HFFc6 (cell line): Measurements from ENCODE around the gene BRCA2. TPM values are rescaled to one million over a fixed set of nuclear protein-coding genes. Genes with fewer than 3 reads are reported as not detected.

Experiments used
- DNase-seq: peaks from one replicate; pipeline ENCODE4 v3.0.0-alpha.2; 2018
- H3K27ac Mint-ChIP-seq: 2 replicates; pipeline ENCODE4 v1.8.0; 2020; ENCODE audit warnings: mild to moderate bottlenecking, mixed read lengths
- H3K27me3 Mint-ChIP-seq: 2 replicates; pipeline ENCODE4 v1.8.0; 2021; ENCODE audit warnings: mild to moderate bottlenecking, moderate library complexity, mixed read lengths; ENCODE audit not compliant: insufficient read depth
- H3K36me3 Mint-ChIP-seq: 2 replicates; pipeline ENCODE4 v1.8.0; 2021; ENCODE audit warnings: low read depth, mixed read lengths
- H3K4me1 Mint-ChIP-seq: 2 replicates; pipeline ENCODE4 v1.8.0; 2020; ENCODE audit warnings: low read depth, mixed read lengths
- H3K4me3 Mint-ChIP-seq: 2 replicates; pipeline ENCODE4 v1.8.0; 2020; ENCODE audit warnings: mild to moderate bottlenecking, moderate library complexity, mixed read lengths
- H3K9me3 Mint-ChIP-seq: 2 replicates; pipeline ENCODE4 v1.8.0; 2020; ENCODE audit warnings: mild to moderate bottlenecking, mixed read lengths
- total RNA-seq, 6 experiments: library from RNA; stranded (reverse); fragmentation: NEBNext Ultra II Directional; extraction: Animal tissue kit (Norgen Biotek cat#: 25700); gene quantifications; 2 replicates in 1 of 6; 3 replicates in 5 of 6; pipeline ENCODE4 v1.2.3, GENCODE V29; 2021
- TF ChIP-seq, protein P1 (sequence below): fragments of 200-600 bp; sonication (generic); IDR thresholded peaks from 2 replicates; pipeline ENCODE4 v1.5.0; 2021; ENCODE audit warnings: antibody characterized with exemption, mild to moderate bottlenecking

The BRCA2 gene
- total RNA-seq, 6 experiments from 2014 or later = 4.0 to 8.4 (median 8.2) TPM

- H3K27ac Mint-ChIP-seq = no peak overlapping the region
- peaks cover 13% of the 10 kb centered on the region for H3K36me3 Mint-ChIP-seq
- H3K4me1 Mint-ChIP-seq = peaks cover 15% of the 10 kb centered on the region
- DNase-seq = no peak
- no peak overlapping the region for H3K4me3 Mint-ChIP-seq
- H3K27me3 Mint-ChIP-seq = peaks cover 2% of the 10 kb centered on the region
- no peaks in the 10 kb centered on the region for H3K9me3 Mint-ChIP-seq
- TF ChIP-seq, protein P1, sequence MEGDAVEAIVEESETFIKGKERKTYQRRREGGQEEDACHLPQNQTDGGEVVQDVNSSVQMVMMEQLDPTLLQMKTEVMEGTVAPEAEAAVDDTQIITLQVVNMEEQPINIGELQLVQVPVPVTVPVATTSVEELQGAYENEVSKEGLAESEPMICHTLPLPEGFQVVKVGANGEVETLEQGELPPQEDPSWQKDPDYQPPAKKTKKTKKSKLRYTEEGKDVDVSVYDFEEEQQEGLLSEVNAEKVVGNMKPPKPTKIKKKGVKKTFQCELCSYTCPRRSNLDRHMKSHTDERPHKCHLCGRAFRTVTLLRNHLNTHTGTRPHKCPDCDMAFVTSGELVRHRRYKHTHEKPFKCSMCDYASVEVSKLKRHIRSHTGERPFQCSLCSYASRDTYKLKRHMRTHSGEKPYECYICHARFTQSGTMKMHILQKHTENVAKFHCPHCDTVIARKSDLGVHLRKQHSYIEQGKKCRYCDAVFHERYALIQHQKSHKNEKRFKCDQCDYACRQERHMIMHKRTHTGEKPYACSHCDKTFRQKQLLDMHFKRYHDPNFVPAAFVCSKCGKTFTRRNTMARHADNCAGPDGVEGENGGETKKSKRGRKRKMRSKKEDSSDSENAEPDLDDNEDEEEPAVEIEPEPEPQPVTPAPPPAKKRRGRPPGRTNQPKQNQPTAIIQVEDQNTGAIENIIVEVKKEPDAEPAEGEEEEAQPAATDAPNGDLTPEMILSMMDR = no peak
Measured at GRCh38 chr13:32277839-32278238, 37.5 kb upstream of the BRCA2 start.

DNA sequence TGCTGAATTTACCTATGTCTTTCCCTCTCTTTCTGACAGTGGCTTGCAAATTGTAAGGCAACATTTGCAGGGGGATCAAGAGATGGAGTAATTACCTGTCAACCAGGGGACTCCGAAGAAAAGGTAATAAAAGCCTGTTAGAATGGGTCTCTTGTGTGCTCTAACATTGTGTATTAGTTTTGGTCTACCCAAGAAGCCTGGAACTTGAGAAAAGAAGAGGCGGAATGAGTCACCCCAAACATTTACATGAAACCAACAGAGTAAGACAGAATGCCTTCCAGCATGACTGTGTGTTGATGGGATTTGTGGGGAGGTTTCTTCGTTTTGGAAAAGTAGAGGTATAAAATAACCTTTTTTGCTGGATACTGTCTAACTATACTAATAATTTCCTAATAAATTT, 36.9 kb upstream of the BRCA2 start:
- Mint-ChIP-seq H3K36me3 (peaks cover 13% of the 10 kb centered on the region), H3K27ac (no peak overlapping the region), H3K9me3 (no peaks in the 10 kb centered on the region), H3K4me3 (no peak overlapping the region), H3K4me1 (peaks cover 15% of the 10 kb centered on the region), H3K27me3 (peaks cover 2% of the 10 kb centered on the region)
- TF ChIP-seq, protein P1 = no peak
- peak; percentile 51 for DNase-seq

- Mint-ChIP-seq H3K36me3 (peaks cover 6% of the 10 kb centered on the region), H3K27ac (no peak overlapping the region), H3K4me1 (peaks cover 29% of the 10 kb centered on the region), H3K9me3 (no peaks in the 10 kb centered on the region), H3K4me3 (no peak overlapping the region), H3K27me3 (peaks cover 2% of the 10 kb centered on the region)
- TF ChIP-seq, protein P1 = no peak
- DNase-seq = no peak
Measured at GRCh38 chr13:32281096-32281495, 34.2 kb upstream of the BRCA2 start.

GRCh38 chr13:32282096-32282711, 33.1 kb upstream of the BRCA2 start:
- no peak for DNase-seq
- H3K4me1 Mint-ChIP-seq = peaks cover 29% of the 10 kb centered on the region
- H3K36me3 Mint-ChIP-seq = peaks cover 6% of the 10 kb centered on the region
- TF ChIP-seq, protein P1 = no peak
- H3K9me3 Mint-ChIP-seq = no peaks in the 10 kb centered on the region
- no peaks in the 10 kb centered on the region for H3K27me3 Mint-ChIP-seq
- H3K4me3 Mint-ChIP-seq = no peak overlapping the region
- no peak overlapping the region for H3K27ac Mint-ChIP-seq

DNA sequence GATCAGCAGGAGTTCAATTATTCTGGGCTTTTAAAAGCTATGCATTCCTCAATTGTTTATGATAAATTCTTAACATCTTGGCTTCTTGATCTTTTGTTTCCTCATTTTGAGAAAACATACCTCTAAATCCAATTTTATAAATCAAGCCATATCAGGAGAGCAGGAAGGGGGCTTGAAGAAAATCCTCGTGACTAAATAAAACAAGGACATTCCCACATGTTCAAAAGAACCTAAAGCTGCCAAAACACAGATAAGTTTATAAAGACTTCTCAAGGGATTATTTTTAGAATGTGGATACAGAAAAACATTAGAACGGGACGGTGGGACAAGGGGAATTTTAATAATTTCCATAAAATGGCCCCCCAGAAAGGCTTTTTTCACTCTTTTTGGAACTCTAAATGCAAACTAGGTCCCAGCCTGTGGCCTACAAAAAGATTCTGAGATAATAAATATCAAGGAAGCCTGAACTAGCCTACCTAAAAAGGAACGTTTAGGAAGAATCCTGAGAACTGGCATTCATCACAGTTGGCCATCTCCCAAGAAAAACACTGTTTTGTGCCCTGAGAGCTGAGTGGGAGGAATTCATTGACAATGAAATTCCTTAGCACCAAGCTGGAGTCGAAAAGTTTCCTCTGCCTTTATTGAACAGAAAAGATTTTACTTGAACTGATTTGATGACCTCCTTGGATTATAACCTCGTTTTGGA, 30.2 kb upstream of the BRCA2 start:
- H3K9me3 Mint-ChIP-seq = no peaks in the 10 kb centered on the region
- peaks cover 14% of the 10 kb centered on the region for H3K4me1 Mint-ChIP-seq
- H3K4me3 Mint-ChIP-seq = peak overlapping the region; percentile 22; the same call in 1 of the 2 replicates
- no peaks in the 10 kb centered on the region for H3K36me3 Mint-ChIP-seq
- H3K27me3 Mint-ChIP-seq = peaks cover 2% of the 10 kb centered on the region
- H3K27ac Mint-ChIP-seq = no peak overlapping the region
- TF ChIP-seq, protein P1 = no peak
- peak; percentile 18 for DNase-seq
